Right lung (tissue), 10 donors: ENCODE results near the gene NIPAL1. TPM values are rescaled to one million over a fixed set of nuclear protein-coding genes. Genes with fewer than 3 reads are reported as not detected.
A peak's percentile ranks its signal among the peaks of the same experiment; 100 is the strongest.
"Not testable (repeated sequence)": the region's sequence is repeated elsewhere in the genome, so short reads cannot be mapped to it uniquely, and the experiment has no call there.

Source experiments
- DNase-seq, 2 donors: peaks; one replicate each; pipeline ENCODE4 v3.0.0-alpha.2; 2013
- long read RNA-seq, 8 donors: transcript quantifications; one replicate each; lab custom pipeline, GENCODE V29; 2026
- polyA plus RNA-seq, 5 donors: library from polyadenylated mRNA; unstranded; fragments of 120-200 nt; gene quantifications; one replicate each; pipeline versions ENCODE4 v1.2.1 to v1.2.3, GENCODE V29; 2013; ENCODE audit warnings: inconsistent platforms in 1 of 5, low replicate concordance in 1 of 5; ENCODE audit not compliant: insufficient read length in 5 of 5, insufficient read depth in 1 of 5

The NIPAL1 gene
- polyA plus RNA-seq = 1 to 10 TPM; 2.9 to 4.0 (median 3.2) TPM
- long read RNA-seq, donor 1 = 0 reads
- long read RNA-seq, donor 2, partial matches to known transcripts = 0 of 1 reads
- long read RNA-seq, donor 2, other reads (novel, unspliced or antisense) = 0 of 1 reads
- long read RNA-seq, donor 3, full-length matches to known transcripts = 2 of 2 reads
- long read RNA-seq, donor 3, partial matches to known transcripts = 0 of 2 reads
- long read RNA-seq, donor 3, other reads (novel, unspliced or antisense) = 0 of 2 reads
- long read RNA-seq, donor 4 = 0 reads
- long read RNA-seq, donor 5 = 0 reads
- long read RNA-seq, donor 6 = 0 reads
- long read RNA-seq, donor 7, partial matches to known transcripts = 0 of 1 reads
- long read RNA-seq, donor 7, other reads (novel, unspliced or antisense) = 0 of 1 reads
- long read RNA-seq, donor 8, full-length matches to known transcripts = 1 of 1 reads
- long read RNA-seq, donor 8, partial matches to known transcripts = 0 of 1 reads
- long read RNA-seq, donor 8, other reads (novel, unspliced or antisense) = 0 of 1 reads

DNA sequence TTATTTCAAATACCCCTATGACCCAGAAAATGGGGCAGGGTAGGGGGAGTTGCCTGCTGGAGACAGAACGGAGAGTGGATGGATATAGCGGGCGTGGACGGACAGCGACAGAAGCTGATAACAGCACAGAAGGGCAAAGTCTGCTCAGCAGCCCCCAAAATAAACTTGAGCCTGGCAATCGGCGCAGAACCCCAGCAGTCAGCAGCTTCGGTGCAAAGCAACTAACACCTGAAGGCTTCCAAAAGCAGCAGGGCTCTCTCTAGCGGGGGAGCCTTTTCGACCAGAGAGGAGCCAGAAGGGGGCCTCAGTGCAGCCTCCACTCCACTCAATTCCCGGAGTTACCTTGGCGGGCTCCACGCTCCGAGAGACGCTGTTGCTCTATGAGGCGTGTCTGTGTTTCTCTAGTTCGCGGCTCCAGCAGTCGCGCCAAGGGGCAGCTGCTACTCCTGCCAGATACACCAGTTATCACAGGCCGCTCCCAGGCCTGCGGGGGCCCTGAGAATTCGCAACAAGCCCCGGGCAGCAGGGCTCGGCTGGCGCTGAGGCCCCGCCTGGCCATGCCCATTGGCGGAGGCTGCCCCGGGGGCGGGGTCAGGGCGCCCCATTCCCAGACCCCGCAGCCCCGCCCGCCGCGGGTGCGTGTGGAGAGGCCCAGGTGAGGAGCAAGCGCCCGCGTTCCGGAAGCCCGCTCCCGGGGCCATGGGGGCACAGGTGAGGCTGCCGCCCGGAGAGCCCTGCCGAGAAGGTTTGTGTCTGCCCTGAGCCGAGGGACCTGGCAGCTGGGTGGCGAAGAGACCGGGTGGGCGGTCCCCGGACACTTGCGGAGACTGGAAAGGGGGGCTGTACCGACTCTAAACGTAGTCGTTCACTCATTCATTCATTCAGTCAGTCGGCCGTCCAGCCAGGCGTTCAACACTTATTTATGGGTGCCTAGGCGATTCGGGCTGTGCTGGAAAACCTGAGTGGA is at the start of gene NIPAL1, which contains the start of gene CNGA1:
Gene NIPAL1, plus strand, starts transcription at position 632 of the 967 bp plus-strand sequence. Its CDS starts 68 bp downstream, at position 700.
Gene CNGA1, minus strand, starts transcription at position 541 of the 967 bp plus-strand sequence. CDS start 63,992 bp downstream, outside the sequence.
- peak; percentile 60 to 72 for DNase-seq

DNA sequence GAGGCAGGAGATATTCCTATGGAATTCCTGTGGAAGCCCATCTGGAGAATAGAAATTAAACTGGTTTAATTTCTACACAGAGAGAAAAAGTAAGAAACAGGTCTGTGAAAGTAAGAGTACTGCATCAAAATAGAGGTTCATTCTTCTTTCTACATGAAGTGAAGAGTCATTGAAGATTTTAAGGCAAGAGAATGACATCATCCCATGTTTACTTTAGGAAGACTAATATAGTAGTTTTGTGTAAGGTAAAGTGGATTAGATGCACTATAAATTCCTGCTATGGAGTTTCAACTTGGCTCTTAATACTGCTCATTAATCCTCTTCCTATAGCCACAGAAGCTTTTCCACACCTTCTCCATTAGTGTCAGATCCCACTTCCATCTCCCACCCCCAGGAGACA is 47.7 kb upstream of the NIPAL1 start:
- no peak for DNase-seq

DNA sequence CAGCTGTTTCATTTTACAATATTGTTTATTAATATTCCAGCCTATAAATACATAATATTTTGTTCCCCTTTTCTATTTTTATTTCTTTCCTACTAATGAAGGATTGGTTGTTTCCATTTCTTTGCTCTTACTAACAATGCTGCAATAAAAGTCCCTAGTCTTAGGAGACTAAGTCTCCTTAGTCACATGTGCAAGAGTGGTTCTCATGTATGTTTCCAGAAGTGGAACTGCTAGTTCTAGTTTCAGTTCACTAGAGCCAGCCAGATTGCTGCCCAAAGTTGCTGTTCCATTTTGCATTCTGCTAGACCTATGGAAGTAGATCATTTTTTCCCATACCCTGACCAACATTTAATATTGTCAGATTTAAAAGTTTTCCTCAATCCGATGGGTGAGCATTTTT is 44.4 kb upstream of the NIPAL1 start:
- DNase-seq = no peak

DNA sequence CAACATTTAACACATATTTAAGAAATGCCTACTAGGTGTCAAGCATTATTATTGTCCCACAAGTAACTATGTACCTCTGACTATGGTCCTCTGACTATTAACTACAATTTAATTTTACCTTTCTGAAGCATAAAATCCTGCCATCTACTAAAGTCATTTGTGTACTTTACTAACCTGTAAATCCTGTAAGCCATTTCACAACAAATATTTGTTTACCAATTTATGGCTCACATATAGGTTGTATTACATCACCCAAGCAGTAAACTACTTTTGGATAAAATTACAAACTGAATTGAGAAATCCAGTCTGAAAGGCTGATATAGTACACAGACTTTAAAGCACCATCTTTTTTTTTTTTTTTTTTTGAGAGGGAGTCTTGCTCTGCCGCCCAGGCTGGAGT is 43.9 kb upstream of the NIPAL1 start:
- no peak for DNase-seq

DNA sequence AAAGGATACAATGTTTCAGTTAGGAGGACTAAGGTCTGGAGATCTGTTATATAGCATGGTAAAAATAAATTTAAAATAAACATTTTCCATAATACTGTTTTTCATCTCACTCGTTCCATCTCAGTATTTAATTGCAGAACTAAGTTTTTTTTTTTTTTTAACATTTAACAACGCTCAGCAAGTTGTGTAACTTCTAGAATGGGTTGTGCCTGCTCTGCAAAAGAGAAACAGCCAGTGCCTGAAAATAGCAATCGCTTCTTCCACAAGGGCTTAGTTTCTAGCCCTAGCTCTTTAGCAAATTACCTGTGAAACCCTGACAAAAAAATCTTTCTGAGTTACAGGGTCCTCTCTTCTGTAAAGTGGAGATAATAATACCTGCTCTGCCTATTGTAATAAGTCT is 42.0 kb upstream of the NIPAL1 start:
- no peak for DNase-seq

DNA sequence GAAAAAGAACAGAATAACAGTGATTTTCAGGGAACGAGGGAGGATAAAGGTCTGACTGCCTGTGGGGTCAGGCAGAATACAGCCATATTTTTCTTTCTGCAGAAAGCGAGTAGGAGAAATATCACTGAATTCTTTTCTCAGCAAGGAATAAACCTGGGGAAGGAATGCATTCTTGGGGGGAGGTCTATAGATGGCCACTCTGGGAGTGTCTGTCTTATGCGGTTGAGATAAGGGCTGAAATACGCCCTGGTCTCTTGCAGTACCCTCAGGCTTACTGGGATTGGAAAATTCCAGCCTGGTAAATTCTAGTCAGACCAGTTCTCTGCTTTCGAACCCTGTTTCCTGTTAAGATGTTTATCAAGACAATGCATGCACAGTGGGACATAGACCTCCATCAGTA is 26.4 kb upstream of the NIPAL1 start:
- DNase-seq = no peak

DNA sequence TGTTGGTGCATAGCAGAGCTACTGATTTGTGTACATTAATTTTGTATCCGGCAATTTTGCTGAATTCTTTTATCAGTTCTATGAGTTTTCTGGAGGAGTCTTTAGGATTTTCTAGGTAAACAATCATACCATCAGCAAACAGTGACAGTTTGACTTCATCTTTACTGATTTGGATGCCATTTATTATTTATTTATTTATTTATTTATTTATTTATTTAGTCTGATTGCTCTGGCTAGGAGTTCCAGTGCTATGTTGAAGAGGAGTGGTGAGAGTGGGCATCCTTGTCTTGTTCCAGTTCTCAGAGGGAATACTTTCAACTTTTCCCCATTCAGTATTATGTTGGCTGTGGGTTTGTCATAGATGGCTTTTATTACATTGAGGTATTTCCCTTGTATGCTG is 24.1 kb upstream of the NIPAL1 start:
- DNase-seq = not testable (repeated sequence)

DNA sequence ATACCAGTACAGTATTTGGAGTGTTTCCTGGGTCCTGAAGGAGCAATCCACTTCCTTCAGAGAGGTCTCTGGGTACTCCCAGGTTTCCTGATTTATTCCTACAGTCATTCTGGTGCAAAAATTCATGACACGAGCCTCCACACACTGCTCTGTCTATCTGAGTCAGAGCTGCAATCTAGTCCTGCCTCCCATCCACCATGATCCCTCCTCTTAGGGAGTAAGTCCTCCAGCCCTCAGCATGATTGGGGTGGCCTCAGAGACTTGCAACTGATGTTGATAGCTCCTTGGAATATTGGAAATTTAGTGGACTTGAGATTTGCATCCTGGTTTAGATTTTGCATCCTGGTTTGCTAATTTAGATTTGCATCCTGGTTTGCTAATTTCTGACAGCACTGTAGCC is 20.6 kb upstream of the NIPAL1 start:
- DNase-seq = no peak

DNA sequence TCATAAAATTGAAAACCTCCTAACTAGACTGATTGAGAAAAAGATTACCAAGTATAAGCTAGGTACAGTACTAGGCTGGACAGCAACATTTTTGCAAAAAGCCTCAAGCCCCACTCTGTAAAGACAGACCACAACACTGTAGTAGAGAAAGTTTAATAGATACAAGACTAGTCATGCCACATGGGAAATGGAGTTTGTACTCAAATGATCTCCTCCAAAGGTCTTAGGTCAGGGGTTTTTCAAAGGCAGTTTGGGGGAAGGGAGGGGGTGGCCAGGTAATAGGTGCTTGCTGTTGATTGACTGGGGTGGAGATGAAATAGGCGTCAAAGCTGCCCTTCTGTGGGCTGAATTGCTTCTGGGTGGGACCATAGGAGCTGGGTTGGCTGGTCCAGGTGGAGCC is 14.3 kb upstream of the NIPAL1 start:
- no peak for DNase-seq

DNA sequence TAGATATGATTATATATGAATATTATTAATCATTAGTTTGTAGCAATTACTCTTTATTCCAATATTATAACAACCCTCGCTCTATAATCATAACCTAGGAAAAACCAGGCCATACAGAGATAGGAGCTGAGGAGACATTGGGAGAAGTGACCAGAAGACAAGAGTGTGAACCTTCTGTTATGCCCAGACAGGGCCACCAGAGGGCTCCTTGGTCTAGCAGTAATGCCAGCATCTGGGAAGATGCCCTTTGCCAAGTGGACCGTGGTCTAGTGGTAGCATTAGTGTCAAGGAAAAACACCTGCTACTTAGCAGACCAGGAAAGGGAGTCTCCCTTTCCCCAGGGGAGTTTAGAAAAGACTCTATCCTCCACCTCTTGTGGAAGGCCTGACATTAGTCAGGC is 13.0 kb upstream of the NIPAL1 start:
- DNase-seq = not testable (repeated sequence)

DNA sequence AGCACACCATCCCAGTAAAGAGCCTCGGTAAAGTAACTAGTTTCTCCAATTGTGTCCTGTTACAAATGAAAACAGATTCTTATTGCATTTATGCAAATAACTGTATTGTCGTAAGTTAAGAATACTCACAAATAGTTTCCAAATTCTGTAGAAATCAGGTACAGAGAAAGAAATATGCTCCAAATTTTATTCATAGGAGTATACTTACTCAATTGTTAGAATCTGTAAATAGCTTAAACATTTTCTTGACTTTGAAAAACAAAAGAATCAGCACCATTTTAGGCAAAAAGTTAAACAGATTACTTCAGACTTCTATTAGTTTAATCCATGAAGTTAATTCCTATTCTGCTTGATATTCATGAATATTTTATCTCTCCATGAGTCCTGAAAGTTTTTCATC is 10.8 kb upstream of the NIPAL1 start:
- no peak for DNase-seq

DNA sequence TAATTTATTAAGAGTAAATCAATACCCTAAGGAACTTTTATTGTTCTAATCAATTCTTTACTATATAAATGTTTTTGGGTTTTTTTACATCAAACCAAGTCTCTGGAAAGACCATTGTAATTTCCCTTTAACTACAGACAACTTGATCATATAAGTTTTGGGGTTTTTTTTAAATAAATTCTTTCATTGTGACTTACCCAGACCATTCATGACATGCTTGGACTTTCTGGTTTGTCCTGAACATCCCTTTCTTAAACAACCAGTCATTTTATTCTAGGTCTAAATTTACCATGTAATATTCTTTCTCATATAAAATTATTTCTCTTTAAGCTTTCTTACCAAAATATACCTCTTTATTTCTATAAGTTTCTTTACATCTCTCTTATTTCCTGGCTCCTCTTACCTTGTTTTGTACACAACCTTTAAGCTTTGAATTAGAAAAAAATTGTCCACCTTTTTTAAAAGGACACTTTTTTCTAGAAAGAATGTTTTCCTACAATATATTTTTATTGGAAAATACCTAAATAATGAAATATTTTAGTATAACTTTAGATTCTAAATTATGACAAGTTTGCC is 8.5 kb upstream of the NIPAL1 start:
- DNase-seq = no peak

DNA sequence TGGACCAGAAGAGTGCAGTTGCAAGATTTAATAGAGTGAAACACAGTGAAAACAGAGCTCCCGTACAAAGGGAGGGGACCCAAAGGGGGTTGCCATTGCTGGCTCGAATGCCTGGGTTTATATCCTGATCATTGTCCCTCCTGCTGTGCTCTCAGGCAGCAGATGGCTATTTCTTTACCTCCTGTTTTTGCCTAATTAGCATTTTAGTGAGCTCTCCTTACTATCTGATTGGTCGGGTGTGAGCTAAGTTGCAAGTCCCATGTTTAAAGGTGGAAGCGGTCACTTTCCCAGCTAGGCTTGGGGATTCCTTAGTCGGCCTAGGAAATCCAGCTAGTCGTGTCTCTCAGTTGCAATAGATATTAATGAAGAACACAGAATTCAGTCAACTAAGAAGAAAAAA is 5.7 kb upstream of the NIPAL1 start:
- DNase-seq = not testable (repeated sequence)

DNA sequence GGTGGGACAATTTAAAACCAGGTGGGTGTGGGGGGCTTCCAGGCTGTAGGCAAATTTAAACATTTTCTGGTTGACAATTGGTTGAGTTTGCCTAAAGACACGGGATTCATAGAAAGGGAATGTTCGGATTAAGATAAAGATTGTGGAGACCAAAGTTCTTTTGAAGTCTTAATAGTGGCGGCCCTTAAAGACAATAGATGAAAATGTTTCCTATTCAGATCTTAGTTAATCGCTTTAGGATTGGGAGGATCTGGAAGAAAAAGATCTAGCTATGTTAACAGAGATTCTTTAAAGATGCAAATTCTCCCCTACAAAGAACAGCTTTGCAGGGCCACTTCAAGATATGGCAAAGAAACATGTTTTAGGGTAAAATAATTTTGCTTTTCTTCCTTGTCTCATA is 4.8 kb upstream of the NIPAL1 start:
- DNase-seq = no peak

DNA sequence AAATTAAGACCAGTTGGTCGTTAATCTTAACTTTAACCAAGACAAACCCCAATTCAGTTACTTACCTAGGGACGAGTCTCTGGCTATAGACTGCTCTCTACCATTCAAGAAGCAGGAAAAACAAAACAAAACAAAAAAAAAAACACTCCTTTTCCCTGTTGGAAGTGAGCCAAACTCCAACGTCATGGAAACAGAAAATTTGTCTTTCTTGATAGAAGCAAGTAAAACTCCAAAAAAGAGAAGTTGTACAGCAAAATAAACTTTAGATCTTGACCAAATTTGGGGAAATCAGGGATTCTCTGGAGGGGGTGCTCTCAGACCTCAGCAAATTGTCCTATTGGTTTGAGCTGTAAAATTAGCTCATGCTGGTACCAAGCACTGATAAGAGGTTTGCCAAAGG is 3.7 kb upstream of the NIPAL1 start:
- no peak for DNase-seq

DNA sequence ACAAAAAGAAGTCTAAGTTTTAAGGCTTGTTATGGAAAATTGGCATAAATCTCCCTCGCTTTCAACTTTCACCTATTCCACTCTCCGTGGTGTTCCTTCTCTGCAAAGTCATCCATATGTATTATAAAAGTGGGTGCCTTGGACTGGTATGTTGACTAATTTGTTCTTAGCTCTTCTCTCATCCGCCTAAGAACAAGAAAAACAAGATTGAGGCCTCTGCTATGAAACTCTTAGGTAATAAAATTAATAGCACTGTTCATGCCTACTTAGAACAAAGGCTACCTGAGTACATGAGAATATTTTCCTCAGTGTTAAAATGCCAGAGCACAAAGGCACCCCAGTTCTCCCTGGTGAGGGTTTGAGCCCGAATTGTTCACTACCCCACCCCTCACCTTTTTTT is 1.4 kb upstream of the NIPAL1 start:
- DNase-seq = no peak

DNA sequence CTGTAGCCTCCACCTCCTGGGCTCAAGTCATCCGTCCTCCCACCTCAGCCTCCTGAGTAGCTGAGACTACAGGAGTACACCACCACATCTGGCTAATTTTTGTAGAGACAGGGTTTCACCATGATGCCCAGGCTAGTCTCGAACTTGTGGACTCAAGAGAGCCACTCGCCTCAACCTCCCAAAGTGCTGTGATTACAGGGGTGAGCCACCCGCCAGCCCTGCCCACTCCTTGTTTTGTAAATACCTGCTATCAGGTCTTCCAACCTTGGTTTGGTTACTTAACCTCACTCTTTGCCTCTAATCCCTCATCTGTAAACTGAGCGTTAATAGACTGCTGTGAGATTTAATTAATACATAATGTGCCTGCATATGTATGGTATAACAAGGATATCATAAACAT is 894 bp upstream of the NIPAL1 start:
- no peak for DNase-seq

DNA sequence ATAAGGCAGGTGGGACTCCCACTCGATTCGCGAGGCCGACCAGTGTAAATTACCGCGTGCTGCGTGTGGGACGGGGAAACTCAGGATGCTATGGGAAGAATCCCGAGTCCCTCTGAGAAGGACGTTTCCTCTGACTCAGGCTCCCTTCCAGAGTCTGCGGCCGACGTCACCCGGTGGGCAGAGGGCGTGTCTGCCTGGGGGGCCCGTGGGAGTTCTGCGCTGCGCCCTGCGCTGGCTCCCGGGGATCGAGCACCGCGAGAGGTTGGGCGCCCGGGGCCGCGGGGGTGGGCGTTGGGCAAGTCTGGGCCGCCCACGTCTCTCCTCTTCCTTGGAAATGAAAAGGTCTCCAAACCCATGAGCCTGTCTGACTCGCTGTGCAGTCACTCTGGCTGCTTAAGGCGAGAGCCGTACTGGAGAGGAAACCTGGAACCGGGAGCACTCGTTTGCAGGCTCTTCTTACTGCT is 568 bp downstream of the NIPAL1 start:
- peak in 1 of 2 donors; percentile 34 for DNase-seq

DNA sequence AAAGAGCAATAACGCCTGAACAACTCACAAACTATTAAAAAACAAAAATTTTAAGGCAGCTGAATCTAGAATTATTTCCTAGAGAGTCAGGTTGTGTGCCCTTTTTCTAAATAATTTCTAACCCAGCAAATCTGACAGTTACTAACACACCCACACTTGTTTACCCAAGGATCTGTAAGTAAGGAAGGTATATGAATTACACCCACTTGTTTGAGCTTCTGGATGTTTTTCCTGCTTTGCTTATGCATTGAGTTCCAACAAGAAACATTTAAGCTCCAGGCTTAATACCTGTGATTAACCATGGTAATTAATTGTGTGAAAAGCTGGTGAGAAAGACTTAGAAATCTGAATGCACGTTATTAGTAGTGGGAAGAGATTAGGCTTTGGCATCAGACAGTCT is 1.5 kb downstream of the NIPAL1 start:
- no peak for DNase-seq

DNA sequence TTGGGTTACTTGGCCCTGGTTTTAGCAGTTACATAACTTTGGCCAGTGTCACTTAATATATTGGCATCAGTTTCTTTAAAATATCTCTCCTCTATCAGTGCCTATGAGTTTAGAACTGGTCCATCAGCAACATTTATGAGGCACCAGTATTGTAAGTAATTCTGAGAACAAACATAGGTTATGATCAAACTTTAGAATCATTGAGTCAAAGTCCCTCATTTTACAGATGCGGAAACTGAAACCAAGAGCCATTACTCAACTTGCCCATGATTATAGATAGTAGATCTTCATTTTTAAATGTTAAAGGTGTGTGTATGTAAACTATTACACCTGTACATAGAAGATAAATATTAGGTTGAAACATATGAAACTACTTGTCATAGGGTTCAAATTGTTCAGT is 4.5 kb downstream of the NIPAL1 start:
- DNase-seq = no peak

DNA sequence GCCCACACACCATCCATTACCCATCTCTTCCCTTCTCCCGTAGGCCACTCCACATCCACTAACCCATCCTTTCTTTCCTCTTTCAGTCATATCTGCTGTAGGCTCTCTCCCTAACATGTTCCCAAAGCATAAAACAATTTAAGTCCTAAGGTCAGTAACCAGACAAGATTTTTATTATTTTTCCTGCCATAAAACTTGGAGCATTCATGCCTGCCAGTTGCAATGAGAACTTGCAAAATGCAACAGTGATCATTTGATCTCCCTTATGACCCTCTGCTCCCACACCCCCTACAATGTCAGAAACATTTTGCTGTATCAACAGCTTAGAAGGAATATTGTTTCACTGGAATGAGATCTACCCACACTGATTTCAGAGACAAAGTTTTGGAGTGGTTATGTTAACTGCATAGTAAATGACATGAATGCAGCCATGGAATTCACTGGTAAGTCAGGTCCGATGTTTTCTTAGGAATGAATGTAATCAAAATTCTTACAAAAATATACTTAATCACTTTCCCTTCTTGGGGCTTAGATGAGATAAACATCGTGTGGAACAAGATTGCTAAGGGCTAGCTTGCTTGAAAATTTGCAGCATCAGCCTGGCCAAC is 5.7 kb downstream of the NIPAL1 start:
- no peak for DNase-seq
